HG03442 (cell line): ENCODE data around the gene SOX4.

ENCODE experiments used
- ATAC-seq: cut with Tn5 transposase; IDR thresholded peaks from one replicate; pipeline ENCODE4 v1.9.1; 2021; ENCODE audit warnings: mild to moderate bottlenecking, moderate library complexity; ENCODE audit not compliant: unreplicated experiment

The SOX4 gene

GRCh38 chr6:21593927-21594415, 420 bp downstream of the SOX4 start:
- ATAC-seq, result peak; percentile 9

GRCh38 chr6:21594416-21595281, 1.1 kb downstream of the SOX4 start:
- ATAC-seq, result peak; percentile 26

- peak; percentile 16 for ATAC-seq
Observed at GRCh38 chr6:21595285-21596144, 2.0 kb downstream of the SOX4 start.

DNA sequence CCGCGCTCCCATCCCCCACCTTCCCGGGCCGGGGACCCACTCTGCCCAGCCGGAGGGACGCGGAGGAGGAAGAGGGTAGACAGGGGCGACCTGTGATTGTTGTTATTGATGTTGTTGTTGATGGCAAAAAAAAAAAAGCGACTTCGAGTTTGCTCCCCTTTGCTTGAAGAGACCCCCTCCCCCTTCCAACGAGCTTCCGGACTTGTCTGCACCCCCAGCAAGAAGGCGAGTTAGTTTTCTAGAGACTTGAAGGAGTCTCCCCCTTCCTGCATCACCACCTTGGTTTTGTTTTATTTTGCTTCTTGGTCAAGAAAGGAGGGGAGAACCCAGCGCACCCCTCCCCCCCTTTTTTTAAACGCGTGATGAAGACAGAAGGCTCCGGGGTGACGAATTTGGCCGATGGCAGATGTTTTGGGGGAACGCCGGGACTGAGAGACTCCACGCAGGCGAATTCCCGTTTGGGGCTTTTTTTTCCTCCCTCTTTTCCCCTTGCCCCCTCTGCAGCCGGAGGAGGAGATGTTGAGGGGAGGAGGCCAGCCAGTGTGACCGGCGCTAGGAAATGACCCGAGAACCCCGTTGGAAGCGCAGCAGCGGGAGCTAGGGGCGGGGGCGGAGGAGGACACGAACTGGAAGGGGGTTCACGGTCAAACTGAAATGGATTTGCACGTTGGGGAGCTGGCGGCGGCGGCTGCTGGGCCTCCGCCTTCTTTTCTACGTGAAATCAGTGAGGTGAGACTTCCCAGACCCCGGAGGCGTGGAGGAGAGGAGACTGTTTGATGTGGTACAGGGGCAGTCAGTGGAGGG, 2.8 kb downstream of the SOX4 start:
- ATAC-seq, result no peak

DNA sequence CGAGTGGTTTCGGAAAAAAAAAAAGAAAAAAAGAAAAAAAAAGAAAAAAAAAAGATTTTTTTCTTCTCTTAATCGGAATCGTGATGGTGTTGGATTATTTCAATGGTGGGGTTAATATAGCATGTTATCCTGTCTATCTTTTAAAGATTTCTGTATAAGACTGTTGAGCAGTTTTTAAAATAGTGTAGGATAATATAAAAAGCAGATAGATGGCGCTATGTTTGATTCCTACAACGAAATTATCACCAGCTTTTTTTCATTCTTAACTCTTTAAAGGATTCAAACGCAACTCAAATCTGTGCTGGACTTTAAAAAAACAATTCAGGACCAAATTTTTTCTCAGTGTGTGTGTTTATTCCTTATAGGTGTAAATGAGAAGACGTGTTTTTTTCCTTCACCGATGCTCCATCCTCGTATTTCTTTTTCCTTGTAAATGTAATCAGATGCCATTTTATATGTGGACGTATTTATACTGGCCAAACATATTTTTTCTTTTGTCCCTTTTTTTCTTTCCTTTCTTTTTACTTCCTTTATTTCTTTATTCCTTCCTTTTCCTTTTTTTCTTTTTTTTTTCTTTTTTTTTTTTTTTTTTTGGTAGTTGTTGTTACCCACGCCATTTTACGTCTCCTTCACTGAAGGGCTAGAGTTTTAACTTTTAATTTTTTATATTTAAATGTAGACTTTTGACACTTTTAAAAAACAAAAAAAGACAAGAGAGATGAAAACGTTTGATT, 3.6 kb downstream of the SOX4 start:
- ATAC-seq, result no peak

DNA sequence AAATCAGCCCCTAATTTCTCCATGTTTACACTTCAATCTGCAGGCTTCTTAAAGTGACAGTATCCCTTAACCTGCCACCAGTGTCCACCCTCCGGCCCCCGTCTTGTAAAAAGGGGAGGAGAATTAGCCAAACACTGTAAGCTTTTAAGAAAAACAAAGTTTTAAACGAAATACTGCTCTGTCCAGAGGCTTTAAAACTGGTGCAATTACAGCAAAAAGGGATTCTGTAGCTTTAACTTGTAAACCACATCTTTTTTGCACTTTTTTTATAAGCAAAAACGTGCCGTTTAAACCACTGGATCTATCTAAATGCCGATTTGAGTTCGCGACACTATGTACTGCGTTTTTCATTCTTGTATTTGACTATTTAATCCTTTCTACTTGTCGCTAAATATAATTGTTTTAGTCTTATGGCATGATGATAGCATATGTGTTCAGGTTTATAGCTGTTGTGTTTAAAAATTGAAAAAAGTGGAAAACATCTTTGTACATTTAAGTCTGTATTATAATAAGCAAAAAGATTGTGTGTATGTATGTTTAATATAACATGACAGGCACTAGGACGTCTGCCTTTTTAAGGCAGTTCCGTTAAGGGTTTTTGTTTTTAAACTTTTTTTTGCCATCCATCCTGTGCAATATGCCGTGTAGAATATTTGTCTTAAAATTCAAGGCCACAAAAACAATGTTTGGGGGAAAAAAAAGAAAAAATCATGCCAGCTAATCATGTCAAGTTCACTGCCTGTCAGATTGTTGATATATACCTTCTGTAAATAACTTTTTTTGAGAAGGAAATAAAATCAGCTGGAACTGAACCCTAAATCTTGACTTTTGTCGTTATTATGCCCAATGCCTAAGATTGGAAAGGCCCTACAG, 4.5 kb downstream of the SOX4 start:
- no peak for ATAC-seq

GRCh38 chr6:21598674-21599023, 5.1 kb downstream of the SOX4 start:
- no peak for ATAC-seq

GRCh38 chr6:21599051-21599696, 5.6 kb downstream of the SOX4 start:
- no peak for ATAC-seq

DNA sequence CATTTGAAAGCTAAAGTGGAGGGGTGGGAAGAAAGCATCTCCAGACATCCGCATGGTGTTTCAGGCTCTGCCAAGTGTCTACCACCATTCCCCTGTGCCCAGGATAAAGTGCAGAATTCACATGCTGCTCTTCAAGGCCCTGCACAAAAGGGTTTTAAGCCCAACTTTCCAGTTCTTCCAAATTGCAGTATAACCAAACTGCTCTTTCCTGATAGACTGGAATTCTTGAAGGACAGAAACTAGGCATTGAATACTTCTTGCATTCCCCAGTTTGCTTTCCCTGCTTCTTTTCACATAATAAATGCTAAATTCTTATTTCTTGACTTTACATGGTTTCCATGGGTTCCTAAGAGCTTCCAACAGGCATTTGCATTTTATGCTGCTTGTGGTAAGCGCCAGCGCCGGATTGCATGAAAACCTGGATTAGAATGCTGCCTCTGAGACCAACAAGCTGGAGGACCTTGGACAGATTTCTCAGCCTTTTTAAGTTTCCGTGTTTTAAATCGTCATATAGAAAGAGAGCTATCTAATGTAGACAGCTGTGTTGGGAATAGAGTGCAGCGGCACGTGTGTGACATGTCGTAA, 7.9 kb downstream of the SOX4 start:
- ATAC-seq, result no peak

- ATAC-seq, result no peak
Observed at GRCh38 chr6:21601932-21602390, 8.4 kb downstream of the SOX4 start.

- ATAC-seq, result no peak
Observed at GRCh38 chr6:21603082-21603952, 9.8 kb downstream of the SOX4 start.

- no peak for ATAC-seq
Observed at GRCh38 chr6:21604081-21604480, 10.5 kb downstream of the SOX4 start.

GRCh38 chr6:21605166-21605565, 11.6 kb downstream of the SOX4 start:
- no peak for ATAC-seq

GRCh38 chr6:21608601-21609000, 15.1 kb downstream of the SOX4 start:
- ATAC-seq, result no peak

DNA sequence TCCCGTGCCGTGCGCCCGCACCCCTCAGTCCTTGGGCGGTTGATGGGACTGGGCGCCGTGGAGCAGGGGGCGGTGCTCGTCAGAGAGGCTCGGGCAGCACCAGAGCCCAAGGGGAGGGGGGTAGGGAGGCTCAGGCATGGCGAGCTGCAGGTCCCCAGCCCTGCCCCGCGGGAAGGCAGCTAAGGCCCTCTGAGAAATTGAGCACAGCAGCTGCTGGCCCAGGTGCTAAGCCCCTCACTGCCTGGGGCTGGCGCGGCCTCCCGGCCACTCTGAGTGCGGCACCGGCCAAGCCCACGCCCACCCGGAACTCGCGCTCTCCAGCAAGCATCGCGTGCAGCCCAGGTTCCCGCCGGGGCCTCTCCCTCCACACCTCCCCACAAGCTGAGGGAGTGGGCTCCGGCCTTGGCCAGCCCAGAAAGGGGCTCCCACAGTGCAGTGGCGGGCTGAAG, 16.4 kb downstream of the SOX4 start:
- ATAC-seq, result no peak

DNA sequence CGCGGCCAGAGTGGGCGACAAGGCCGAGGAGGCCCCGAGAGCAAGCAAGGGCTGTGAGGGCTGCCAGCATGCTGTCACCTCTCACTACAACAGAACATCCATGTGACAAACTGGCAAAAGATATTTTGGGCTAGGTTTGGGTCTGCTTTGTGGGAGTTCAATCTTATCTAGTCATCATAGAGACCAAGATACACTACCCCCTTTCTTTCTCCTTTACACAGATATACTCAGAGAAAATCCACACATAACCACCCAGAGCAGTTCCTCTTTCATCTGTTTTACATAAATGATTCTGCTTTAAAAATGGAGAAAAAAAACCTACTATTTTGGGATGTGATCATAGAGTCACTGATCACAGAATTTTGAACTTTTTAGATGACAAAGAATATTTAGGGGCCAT, 16.8 kb downstream of the SOX4 start:
- peak; percentile 92 for ATAC-seq

DNA sequence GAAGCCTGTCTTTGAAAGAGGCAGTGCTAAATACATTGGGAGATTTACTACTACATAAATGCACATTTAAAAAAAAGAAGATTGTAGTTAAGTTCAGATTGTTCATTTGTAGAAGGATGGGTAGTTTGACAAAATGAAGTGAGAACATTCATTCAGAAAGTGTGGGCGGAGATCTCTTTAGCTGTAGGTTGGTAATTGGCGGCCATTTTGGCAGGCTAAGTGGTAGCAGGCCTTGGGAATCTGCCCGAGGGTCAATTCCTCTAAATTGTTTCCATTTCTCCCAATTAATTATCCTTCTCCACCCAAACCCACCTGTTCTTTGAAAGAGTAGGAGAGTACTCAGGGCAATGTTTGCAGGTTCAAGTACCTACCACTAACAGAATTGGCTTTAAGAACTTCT, 17.9 kb downstream of the SOX4 start:
- no peak for ATAC-seq
